ENCODE data around the gene CLIP3. TPM values are rescaled to one million over a fixed set of nuclear protein-coding genes. Genes with fewer than 3 reads are reported as not detected.

Gene CLIP3
- total and polyA plus RNA-seq, 2 of the 13 experiments (the other 11 are each of a cell fraction or from before 2014, with no cell fraction given): 0.15 to 1.2 TPM

DNA sequence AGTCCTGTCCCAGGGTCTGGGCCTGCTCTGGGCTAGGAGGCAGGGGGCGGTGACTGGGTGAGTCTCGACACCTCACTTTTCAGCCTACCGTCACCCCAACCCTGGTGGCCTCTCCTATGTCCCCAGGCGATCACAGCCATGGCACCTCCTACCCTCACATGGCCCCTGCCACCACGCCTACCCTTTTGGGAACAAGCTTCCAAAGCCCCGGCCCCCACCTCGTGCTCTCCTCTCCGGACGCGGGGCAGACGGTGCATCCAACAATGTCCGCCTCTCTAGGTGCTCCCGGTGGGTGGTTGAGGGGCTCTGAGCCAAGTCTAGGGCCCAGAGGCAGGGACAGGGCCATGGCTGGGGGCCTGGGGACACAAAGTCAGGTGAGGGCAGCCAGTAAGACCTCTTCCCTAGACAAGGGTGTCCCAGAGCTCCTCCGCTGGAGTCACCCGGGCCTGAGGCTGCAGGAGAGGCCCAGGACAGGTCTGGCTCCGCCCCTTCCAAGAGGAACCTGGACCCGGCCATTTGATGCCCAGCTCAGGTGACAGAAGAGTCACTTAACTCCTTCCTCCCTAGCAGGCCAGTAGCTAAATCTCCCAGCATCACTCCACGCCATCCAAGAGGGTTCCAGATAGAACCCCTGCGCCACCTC, 24.2 kb downstream of the CLIP3 start, which contains the start of gene SYNE4 (continued):
- TF ChIP-seq RXRB (CRISPR knock-in tag; IDR thresholded peaks at IDR 0.05; ENCODE audit: borderline replicate concordance) (peak; percentile 42; the same call in 1 of the 2 replicates), TOE1 (CRISPR knock-in tag; IDR thresholded peaks at IDR 0.05) (no peak), SRF (IDR thresholded peaks at IDR 0.05; ENCODE audit: low read depth, low read length) (no peak), MTA3 (CRISPR knock-in tag; IDR thresholded peaks at IDR 0.05) (no peak), IRX3 (CRISPR knock-in tag; IDR thresholded peaks at IDR 0.05; ENCODE audit: borderline replicate concordance, low read depth) (0 out of 2 replicates have a peak, but pooled peaks have one; percentile 30), ZNF20 (CRISPR knock-in tag; IDR thresholded peaks at IDR 0.05) (no peak), KLF12 (CRISPR knock-in tag; IDR thresholded peaks at IDR 0.05; ENCODE audit: borderline replicate concordance) (peak; percentile 52; the same call in 1 of the 2 replicates), AGO1 (IDR thresholded peaks at IDR 0.05; ENCODE audit: low read depth, low read length, poor library complexity, severe bottlenecking) (peak; percentile 73), JUN (CRISPR knock-in tag; IDR thresholded peaks at IDR 0.05) (no peak), HNF4G (IDR thresholded peaks at IDR 0.05; ENCODE audit: borderline replicate concordance, low read depth, low read length) (no peak), HNF4G (CRISPR knock-in tag; IDR thresholded peaks at IDR 0.05; ENCODE audit: borderline replicate concordance, low read depth) (peak; percentile 24; the same call in 1 of the 2 replicates), MYNN (CRISPR knock-in tag; IDR thresholded peaks at IDR 0.05; ENCODE audit: low read depth) (no peak), NR3C1 (CRISPR knock-in tag; IDR thresholded peaks at IDR 0.05) (no peak), CHD4 (IDR thresholded peaks at IDR 0.05; ENCODE audit: borderline replicate concordance, low read length) (no peak), ZNF83 (CRISPR knock-in tag; IDR thresholded peaks at IDR 0.05; ENCODE audit: borderline replicate concordance) (no peak), ZNF547 (CRISPR knock-in tag; IDR thresholded peaks at IDR 0.05) (no peak), ZSCAN9 (CRISPR knock-in tag; IDR thresholded peaks at IDR 0.05; ENCODE audit: borderline replicate concordance) (peak; percentile 47; the same call in 1 of the 2 replicates)
- TF ChIP-seq, protein P1, sequence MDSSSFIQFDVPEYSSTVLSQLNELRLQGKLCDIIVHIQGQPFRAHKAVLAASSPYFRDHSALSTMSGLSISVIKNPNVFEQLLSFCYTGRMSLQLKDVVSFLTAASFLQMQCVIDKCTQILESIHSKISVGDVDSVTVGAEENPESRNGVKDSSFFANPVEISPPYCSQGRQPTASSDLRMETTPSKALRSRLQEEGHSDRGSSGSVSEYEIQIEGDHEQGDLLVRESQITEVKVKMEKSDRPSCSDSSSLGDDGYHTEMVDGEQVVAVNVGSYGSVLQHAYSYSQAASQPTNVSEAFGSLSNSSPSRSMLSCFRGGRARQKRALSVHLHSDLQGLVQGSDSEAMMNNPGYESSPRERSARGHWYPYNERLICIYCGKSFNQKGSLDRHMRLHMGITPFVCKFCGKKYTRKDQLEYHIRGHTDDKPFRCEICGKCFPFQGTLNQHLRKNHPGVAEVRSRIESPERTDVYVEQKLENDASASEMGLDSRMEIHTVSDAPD (CRISPR knock-in tag; IDR thresholded peaks at IDR 0.05): no peak
- TF ChIP-seq, protein P2, sequence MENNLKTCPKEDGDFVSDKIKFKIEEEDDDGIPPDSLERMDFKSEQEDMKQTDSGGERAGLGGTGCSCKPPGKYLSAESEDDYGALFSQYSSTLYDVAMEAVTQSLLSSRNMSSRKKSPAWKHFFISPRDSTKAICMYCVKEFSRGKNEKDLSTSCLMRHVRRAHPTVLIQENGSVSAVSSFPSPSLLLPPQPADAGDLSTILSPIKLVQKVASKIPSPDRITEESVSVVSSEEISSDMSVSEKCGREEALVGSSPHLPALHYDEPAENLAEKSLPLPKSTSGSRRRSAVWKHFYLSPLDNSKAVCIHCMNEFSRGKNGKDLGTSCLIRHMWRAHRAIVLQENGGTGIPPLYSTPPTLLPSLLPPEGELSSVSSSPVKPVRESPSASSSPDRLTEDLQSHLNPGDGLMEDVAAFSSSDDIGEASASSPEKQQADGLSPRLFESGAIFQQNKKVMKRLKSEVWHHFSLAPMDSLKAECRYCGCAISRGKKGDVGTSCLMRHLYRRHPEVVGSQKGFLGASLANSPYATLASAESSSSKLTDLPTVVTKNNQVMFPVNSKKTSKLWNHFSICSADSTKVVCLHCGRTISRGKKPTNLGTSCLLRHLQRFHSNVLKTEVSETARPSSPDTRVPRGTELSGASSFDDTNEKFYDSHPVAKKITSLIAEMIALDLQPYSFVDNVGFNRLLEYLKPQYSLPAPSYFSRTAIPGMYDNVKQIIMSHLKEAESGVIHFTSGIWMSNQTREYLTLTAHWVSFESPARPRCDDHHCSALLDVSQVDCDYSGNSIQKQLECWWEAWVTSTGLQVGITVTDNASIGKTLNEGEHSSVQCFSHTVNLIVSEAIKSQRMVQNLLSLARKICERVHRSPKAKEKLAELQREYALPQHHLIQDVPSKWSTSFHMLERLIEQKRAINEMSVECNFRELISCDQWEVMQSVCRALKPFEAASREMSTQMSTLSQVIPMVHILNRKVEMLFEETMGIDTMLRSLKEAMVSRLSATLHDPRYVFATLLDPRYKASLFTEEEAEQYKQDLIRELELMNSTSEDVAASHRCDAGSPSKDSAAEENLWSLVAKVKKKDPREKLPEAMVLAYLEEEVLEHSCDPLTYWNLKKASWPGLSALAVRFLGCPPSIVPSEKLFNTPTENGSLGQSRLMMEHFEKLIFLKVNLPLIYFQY (CRISPR knock-in tag; IDR thresholded peaks at IDR 0.05; ENCODE audit: borderline replicate concordance): 0 out of 2 replicates have a peak, but pooled peaks have one; percentile 49
- TF ChIP-seq, protein P3, sequence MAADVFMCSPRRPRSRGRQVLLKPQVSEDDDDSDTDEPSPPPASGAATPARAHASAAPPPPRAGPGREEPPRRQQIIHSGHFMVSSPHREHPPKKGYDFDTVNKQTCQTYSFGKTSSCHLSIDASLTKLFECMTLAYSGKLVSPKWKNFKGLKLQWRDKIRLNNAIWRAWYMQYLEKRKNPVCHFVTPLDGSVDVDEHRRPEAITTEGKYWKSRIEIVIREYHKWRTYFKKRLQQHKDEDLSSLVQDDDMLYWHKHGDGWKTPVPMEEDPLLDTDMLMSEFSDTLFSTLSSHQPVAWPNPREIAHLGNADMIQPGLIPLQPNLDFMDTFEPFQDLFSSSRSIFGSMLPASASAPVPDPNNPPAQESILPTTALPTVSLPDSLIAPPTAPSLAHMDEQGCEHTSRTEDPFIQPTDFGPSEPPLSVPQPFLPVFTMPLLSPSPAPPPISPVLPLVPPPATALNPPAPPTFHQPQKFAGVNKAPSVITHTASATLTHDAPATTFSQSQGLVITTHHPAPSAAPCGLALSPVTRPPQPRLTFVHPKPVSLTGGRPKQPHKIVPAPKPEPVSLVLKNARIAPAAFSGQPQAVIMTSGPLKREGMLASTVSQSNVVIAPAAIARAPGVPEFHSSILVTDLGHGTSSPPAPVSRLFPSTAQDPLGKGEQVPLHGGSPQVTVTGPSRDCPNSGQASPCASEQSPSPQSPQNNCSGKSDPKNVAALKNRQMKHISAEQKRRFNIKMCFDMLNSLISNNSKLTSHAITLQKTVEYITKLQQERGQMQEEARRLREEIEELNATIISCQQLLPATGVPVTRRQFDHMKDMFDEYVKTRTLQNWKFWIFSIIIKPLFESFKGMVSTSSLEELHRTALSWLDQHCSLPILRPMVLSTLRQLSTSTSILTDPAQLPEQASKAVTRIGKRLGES (CRISPR knock-in tag; IDR thresholded peaks at IDR 0.05; ENCODE audit: borderline replicate concordance): no peak

Measured in HepG2 (cell line).